Gastrocnemius medialis (tissue), 4 donors: ENCODE results near the gene LAMB1. TPM values are rescaled to one million over a fixed set of nuclear protein-coding genes. Genes with fewer than 3 reads are reported as not detected.
"Not testable (repeated sequence)": the region's sequence is repeated elsewhere in the genome, so short reads cannot be mapped to it uniquely, and the experiment has no call there.

Source experiments
- ATAC-seq, 2 donors: fragments of 150-250 bp; one replicate each; pipeline ENCODE4 v1.9.1; 2016
- DNase-seq, 2 donors: peaks; one replicate each; pipeline ENCODE4 v3.0.0-alpha.2; 2019
- H3K27ac ChIP-seq, 4 donors: fragments of 200-600 bp; sonication (generic); 1 replicate in 1 of 4; 2 replicates in 3 of 4; pipeline ENCODE4 v1.5.1; 2016 to 2018; ENCODE audit warnings: mild to moderate bottlenecking in 2 of 4, moderate library complexity in 1 of 4
- H3K27me3 ChIP-seq, 3 donors: fragments of 200-600 bp; sonication (generic) in 2 of 3; 1 replicate in 1 of 3; 2 replicates in 2 of 3; pipeline versions ENCODE4 v1.5.1 to v1.6.0; 2016 to 2019; ENCODE audit warnings: mild to moderate bottlenecking in 1 of 3, moderate library complexity in 1 of 3
- H3K36me3 ChIP-seq, 2 donors: fragments of 200-600 bp; sonication (generic) in 1 of 2; one replicate each; pipeline ENCODE4 v1.5.1; 2017 to 2018
- H3K4me1 ChIP-seq, 2 donors: fragments of 200-600 bp; sonication (generic) in 1 of 2; one replicate each; pipeline ENCODE4 v1.5.1; 2016 to 2017; ENCODE audit warnings: mild to moderate bottlenecking in 2 of 2
- H3K4me3 ChIP-seq, 4 donors: fragments of 200-600 bp; sonication (generic) in 3 of 4; 1 replicate in 1 of 4; 2 replicates in 3 of 4; pipeline ENCODE4 v1.5.1; 2016 to 2019; ENCODE audit warnings: mild to moderate bottlenecking in 2 of 4
- H3K9me3 ChIP-seq, 3 donors: fragments of 200-600 bp; sonication (generic) in 2 of 3; 1 replicate in 1 of 3; 2 replicates in 2 of 3; pipeline ENCODE4 v1.5.1; 2016 to 2019
- POLR2A ChIP-seq, 2 donors: fragments of 450-650 bp; IDR thresholded peaks; one replicate each; pipeline ENCODE4 v1.6.1; 2017; ENCODE audit warnings: antibody characterized with exemption in 2 of 2, mild to moderate bottlenecking in 2 of 2, moderate library complexity in 2 of 2
- in situ Hi-C, 4 donors: fragments of 200-750 bp; cut with MboI; loops; one replicate each; pipeline versions ENCODE4 v1.15.0 to v1.8.0; 2017; ENCODE audit warnings: low sequenced_read_pairs in 4 of 4
- intact Hi-C: fragments of 100-400 bp; cut with DNase I; formaldehyde crosslinking; loops from one replicate; pipeline ENCODE4 v1.15.1; 2023; ENCODE audit warnings: low total_unique reads
- total RNA-seq, 4 donors: library from RNA; depleted of rRNA; stranded (reverse); fragments of >200 nt; gene quantifications; one replicate each; pipeline versions ENCODE4 v1.1.0 to v1.2.3, GENCODE V29; 2016
- TF ChIP-seq, protein P1 (sequence below), 5 experiments: fragments of 450-650 bp in 3 of 5; fragments of 200-600 bp in 2 of 5; sonication (generic) in 2 of 5; IDR thresholded peaks in 4 of 5; conservative IDR thresholded peaks in 1 of 5; 1 replicate in 4 of 5; 2 replicates in 1 of 5; pipeline ENCODE4 v1.5.1; 2016 to 2019; ENCODE audit warnings: antibody characterized with exemption in 5 of 5, mild to moderate bottlenecking in 3 of 5, moderate library complexity in 3 of 5

Gene LAMB1
- total RNA-seq, 4 donors from 2014 or later, result 14.5 to 56.6 (median 29.8) TPM

DNA sequence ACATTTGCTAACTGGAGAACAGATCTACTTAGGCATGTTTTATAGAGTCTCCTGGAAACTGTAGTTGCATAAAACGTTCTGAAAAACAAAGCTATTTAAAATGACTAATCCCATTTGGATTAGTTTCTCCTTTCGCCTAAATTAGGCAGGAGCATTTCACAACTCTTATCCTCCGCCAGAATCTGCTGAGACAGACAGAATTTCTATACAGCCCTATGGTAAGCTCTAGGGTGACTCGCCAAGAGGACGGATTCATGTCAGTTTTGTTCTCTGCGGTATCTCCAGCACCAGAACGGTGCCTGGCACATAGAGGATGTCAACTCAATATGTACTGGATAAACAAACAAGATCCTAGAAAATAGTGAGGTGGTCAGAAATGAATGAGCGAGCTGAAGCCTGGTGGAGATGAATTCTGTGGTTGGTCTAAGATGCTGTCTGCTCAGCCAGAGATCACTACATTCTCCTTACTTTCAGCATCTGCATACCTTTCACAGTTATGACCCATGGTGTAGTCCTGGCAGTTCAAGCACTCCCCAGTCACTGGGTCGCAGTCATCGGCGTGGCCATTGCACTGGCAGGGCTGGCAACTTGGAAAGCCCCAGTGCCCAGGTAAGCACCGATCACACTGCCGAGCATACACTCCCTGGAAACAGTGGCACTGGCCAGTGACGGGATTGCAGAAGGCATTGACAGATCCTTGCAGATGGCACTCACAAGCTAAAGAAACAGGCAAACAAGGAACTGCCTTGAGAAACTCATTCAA lies 44.0 kb downstream of the LAMB1 start:
- H3K4me3 ChIP-seq, result no peak overlapping the region
- DNase-seq (peak in 1 of 2 donors; percentile 24), ATAC-seq (peak; percentile 53 to 59)
- intact Hi-C loops, result no loop called here
- in situ Hi-C loops, result no loop called here
- H3K9me3 ChIP-seq, result no peaks in the 10 kb centered on the region
- H3K27me3 ChIP-seq, result peaks cover 6 to 7% (median 7%) of the 10 kb centered on the region in 3 donors
- peaks cover 3 to 4% of the 10 kb centered on the region in 2 donors for H3K4me1 ChIP-seq
- TF ChIP-seq, protein P1, sequence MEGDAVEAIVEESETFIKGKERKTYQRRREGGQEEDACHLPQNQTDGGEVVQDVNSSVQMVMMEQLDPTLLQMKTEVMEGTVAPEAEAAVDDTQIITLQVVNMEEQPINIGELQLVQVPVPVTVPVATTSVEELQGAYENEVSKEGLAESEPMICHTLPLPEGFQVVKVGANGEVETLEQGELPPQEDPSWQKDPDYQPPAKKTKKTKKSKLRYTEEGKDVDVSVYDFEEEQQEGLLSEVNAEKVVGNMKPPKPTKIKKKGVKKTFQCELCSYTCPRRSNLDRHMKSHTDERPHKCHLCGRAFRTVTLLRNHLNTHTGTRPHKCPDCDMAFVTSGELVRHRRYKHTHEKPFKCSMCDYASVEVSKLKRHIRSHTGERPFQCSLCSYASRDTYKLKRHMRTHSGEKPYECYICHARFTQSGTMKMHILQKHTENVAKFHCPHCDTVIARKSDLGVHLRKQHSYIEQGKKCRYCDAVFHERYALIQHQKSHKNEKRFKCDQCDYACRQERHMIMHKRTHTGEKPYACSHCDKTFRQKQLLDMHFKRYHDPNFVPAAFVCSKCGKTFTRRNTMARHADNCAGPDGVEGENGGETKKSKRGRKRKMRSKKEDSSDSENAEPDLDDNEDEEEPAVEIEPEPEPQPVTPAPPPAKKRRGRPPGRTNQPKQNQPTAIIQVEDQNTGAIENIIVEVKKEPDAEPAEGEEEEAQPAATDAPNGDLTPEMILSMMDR (IDR thresholded peaks at IDR 0.05 in 4 of 5, conservative IDR thresholded peaks at IDR 0.05 in 1 of 5), result no peak
- TF ChIP-seq POLR2A (IDR thresholded peaks at IDR 0.05), result no peak
- H3K36me3 ChIP-seq, result no peaks in the 10 kb centered on the region
- peak overlapping the region in 3 of 4 donors; percentile 45 to 63 (median 59) for H3K27ac ChIP-seq

DNA sequence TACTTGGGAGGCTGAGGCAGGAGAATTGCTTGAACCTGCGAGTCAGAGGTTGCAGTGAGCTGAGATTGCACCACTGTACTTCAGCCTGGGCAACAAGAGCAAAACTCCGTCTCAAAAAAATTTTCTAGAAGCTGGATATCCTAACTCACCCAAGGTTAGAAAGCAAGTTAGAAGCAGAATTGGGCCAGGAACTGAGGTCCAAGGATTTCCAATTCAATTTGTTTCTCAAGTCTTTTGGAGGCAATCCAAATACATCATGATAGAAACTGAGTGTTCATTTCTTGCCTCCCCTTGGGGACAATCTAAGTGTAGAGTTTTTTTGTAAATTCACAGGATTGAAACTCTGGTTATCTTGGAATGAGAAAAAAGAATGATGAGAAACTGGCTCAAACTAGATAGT lies 45.5 kb downstream of the LAMB1 start:
- peak overlapping the region; percentile 45 to 63 (median 60) for H3K27ac ChIP-seq
- peaks cover 0 to 8% of the 10 kb centered on the region in 2 donors for H3K36me3 ChIP-seq
- peak in 1 of 2 donors; percentile 33 for DNase-seq
- H3K9me3 ChIP-seq, result no peaks in the 10 kb centered on the region
- H3K27me3 ChIP-seq, result peaks cover 6 to 7% (median 7%) of the 10 kb centered on the region in 3 donors
- no peak overlapping the region for H3K4me3 ChIP-seq
- intact Hi-C loops (no loop called here), in situ Hi-C loops (no loop called here)
- peaks cover 3 to 4% of the 10 kb centered on the region in 2 donors for H3K4me1 ChIP-seq
- peak; percentile 67 to 68 for ATAC-seq
- TF ChIP-seq POLR2A (IDR thresholded peaks at IDR 0.05), result no peak
- TF ChIP-seq, protein P1 (IDR thresholded peaks at IDR 0.05 in 4 of 5, conservative IDR thresholded peaks at IDR 0.05 in 1 of 5), result no peak

DNA sequence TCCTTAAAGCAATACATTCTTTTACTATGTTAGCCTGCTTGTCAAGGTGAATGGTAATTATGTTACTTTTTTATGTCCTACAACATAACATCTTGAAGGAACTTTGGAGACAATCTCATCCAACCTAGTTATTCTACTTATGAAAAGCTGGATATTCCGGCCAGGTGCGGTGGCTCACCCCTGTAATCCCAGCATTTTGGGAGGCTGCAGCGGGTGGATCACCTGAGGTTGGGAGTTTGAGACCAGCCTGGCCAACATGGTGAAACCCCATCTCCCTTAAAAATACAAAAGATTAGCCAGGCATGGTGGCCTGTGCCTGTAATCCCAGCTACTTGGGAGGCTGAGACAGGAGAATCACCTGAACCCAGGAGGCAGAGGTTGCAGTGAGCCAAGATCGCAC lies 46.0 kb downstream of the LAMB1 start:
- H3K4me3 ChIP-seq, DNase-seq, in situ Hi-C loops, H3K4me1 ChIP-seq, ATAC-seq, H3K27me3 ChIP-seq, intact Hi-C loops, H3K36me3 ChIP-seq, H3K9me3 ChIP-seq: not testable (repeated sequence)
- H3K27ac ChIP-seq, result peak overlapping the region; percentile 30 to 63 (median 46)

DNA sequence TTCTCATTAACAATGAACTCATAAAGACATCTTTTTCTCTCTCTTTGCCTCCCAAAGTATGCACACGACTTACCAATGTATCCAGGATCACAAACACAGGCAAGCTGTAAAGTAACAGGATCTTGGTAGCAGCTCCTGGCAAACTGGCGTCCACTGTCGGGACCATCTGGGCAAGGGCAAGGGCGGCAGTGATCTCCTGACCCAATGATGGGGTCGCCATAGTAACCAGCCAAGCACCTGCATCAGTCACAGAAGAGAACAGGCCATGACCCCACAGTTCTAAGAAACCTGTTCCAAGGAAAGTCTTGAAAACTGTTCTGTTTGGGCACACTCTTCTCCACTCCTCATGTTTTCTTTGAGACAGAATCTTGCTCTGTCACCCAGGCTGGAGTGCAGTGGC lies 47.6 kb downstream of the LAMB1 start:
- peaks cover 0 to 8% of the 10 kb centered on the region in 2 donors for H3K36me3 ChIP-seq
- TF ChIP-seq POLR2A (IDR thresholded peaks at IDR 0.05), result no peak
- TF ChIP-seq, protein P1 (IDR thresholded peaks at IDR 0.05 in 4 of 5, conservative IDR thresholded peaks at IDR 0.05 in 1 of 5), result no peak
- no peak for ATAC-seq
- intact Hi-C loops, result no loop called here
- peaks cover under 1 to 7% (median 5%) of the 10 kb centered on the region in 3 donors for H3K27me3 ChIP-seq
- H3K27ac ChIP-seq, result no peak overlapping the region
- peaks cover 3 to 4% of the 10 kb centered on the region in 2 donors for H3K4me1 ChIP-seq
- H3K4me3 ChIP-seq, result no peak overlapping the region
- DNase-seq, result no peak
- H3K9me3 ChIP-seq, result no peaks in the 10 kb centered on the region
- in situ Hi-C loops, result no loop called here

DNA sequence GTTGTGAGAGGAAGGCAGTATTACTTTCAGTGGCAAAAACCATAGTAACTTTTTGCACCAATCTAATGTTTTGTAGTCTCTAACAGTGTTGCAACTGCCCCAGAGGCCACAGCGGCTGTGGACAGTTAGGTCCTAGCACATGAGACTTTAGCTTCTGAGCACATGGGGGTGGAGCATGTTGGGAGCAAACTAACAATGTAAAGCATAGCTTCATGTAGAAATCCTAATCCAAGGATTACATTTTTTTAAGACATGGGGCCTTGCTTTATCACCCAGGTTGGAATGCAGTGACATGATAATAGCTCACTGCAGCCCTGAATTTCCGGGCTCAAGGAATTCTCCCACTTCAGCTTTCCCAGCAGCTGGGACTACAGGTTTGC lies 49.0 kb downstream of the LAMB1 start:
- Histone ChIP-seq H3K4me1 (peaks cover 3 to 4% of the 10 kb centered on the region in 2 donors), H3K27me3 (no peaks in the 10 kb centered on the region), H3K9me3 (no peaks in the 10 kb centered on the region), H3K36me3 (peaks cover 0 to 8% of the 10 kb centered on the region in 2 donors), H3K4me3 (no peak overlapping the region), H3K27ac (no peak overlapping the region)
- no peak for DNase-seq
- in situ Hi-C loops, result no loop called here
- intact Hi-C loops, result no loop called here
- no peak for TF ChIP-seq POLR2A (IDR thresholded peaks at IDR 0.05)
- TF ChIP-seq, protein P1 (IDR thresholded peaks at IDR 0.05 in 4 of 5, conservative IDR thresholded peaks at IDR 0.05 in 1 of 5), result no peak
- ATAC-seq, result no peak
